ENCODE data around the gene MAST4. TPM values are rescaled to one million over a fixed set of nuclear protein-coding genes. Genes with fewer than 3 reads are reported as not detected.

MAST4 gene
- total and polyA plus RNA-seq, 12 donors = 29.6 to 93.3 (median 76.6) TPM

DNA sequence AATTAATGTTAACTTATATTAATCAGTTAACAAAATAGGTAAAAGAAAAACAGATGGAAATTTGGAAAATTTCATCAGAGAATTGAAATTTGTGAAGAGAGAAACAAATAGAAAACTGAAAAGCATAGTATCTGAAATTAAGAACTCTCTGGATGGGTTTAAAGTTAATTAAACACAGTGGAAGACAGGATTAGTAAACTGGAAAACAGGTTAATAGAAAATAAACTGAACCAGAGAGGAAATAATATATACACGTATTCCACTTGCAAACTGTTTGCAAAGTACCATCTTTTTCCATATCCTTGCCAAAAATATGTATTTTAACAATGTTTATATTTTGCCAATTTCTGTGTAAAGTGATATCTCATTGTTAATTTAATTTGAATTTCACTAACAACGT lies 342.9 kb downstream of the MAST4 start:
- TF ChIP-seq, protein P1, sequence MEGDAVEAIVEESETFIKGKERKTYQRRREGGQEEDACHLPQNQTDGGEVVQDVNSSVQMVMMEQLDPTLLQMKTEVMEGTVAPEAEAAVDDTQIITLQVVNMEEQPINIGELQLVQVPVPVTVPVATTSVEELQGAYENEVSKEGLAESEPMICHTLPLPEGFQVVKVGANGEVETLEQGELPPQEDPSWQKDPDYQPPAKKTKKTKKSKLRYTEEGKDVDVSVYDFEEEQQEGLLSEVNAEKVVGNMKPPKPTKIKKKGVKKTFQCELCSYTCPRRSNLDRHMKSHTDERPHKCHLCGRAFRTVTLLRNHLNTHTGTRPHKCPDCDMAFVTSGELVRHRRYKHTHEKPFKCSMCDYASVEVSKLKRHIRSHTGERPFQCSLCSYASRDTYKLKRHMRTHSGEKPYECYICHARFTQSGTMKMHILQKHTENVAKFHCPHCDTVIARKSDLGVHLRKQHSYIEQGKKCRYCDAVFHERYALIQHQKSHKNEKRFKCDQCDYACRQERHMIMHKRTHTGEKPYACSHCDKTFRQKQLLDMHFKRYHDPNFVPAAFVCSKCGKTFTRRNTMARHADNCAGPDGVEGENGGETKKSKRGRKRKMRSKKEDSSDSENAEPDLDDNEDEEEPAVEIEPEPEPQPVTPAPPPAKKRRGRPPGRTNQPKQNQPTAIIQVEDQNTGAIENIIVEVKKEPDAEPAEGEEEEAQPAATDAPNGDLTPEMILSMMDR (IDR thresholded peaks at IDR 0.05) = no peak
- H3K27ac ChIP-seq = no peak overlapping the region
- no peak overlapping the region for H3K4me3 ChIP-seq
- no peaks in the 10 kb centered on the region for H3K27me3 ChIP-seq
- WGBS, 2 donors = 93 to 94% methylated on average over 2 of the region's 2 CpGs
- no peak for DNase-seq
- peaks cover 0 to 19% (median 2%) of the 10 kb centered on the region in 11 donors for H3K9me3 ChIP-seq
- intact Hi-C loops (cut with DNase I) = no loop called here
- peaks cover 0 to 10% (median 0%) of the 10 kb centered on the region in 9 donors for H3K36me3 ChIP-seq
- peaks cover 0 to 3% (median 0%) of the 10 kb centered on the region in 9 donors for H3K4me1 ChIP-seq
- ATAC-seq = no peak

DNA sequence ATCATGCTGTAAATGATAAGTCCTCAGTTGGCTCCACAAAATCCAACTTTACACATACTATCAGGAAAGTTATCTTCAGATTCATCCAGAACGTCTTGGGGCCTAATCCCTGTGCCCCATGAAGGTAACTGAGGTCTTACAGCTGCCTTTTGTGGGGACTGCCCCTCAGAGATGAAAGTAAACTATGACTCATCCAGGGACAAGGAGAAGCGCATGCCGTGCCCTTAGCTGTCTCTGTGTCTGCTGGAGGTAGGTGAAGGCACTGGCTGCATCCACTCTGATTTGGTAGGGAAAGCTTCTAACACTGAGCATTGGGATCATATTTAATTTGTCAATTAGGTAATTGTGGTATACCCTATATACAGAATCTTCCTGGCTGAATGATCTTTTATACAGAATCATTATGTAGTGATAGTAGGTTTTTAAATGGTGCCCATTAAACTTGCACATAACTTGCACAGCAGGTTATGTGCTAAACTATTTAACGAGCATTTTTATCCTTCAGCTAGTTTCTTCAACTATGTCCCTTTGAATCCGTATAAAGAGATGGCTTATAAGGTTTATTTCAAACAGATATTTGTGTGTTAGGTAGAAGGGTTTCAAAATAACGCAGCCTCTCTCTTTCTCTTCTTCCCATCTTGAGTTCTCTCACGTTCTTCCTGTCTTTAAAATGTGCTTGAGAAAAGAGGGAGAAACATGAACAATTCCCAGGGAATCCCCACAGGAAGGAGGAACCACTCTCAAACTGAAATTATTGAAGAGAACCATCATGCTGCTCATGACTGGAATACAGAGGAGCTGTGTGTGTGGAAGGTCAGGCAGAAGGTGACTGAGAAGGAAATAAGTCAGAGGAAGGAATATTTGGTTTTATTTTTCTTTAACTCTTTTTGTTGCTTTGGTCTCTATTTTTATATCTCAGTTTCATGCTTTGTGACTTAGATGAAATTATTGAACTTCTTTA lies 349.5 kb downstream of the MAST4 start:
- 59 to 62% methylated on average over 7 of the region's 7 CpGs for WGBS, 2 donors
- intact Hi-C loops (cut with DNase I) = no loop called here
- peaks cover 0 to 29% (median 6%) of the 10 kb centered on the region in 9 donors for H3K4me1 ChIP-seq
- no peak overlapping the region for H3K4me3 ChIP-seq
- no peaks in the 10 kb centered on the region for H3K27me3 ChIP-seq
- ATAC-seq = peak in 6 of 8 donors; percentile 34 to 64 (median 60)
- no peak for DNase-seq
- no peaks in the 10 kb centered on the region for H3K36me3 ChIP-seq
- TF ChIP-seq, protein P1 (IDR thresholded peaks at IDR 0.05) = no peak
- no peak overlapping the region for H3K27ac ChIP-seq
- peaks cover 0 to 5% (median 0%) of the 10 kb centered on the region in 11 donors for H3K9me3 ChIP-seq

DNA sequence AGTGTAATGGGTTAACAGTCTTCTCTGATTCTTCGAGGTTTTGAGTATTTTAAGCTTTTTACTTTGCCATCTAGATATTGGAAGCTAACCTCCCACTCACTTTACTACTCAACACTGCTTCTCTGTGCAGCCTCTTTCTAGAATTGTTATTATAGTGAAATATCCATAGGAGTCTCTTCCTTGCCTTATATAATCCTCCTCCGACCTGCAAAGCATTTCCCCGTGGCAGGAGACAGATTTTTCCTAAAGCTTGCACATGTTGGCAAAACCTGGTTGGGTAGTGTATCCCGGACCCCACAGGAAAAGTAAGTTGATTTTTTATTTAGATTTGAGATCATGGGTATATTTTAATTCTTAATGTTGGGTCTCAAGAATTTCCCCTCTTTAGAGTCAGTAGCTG lies 351.3 kb downstream of the MAST4 start:
- intact Hi-C loops (cut with DNase I) = no loop called here
- TF ChIP-seq, protein P1 (IDR thresholded peaks at IDR 0.05) = no peak
- 80 to 83% methylated on average over 4 of the region's 4 CpGs for WGBS, 2 donors
- H3K27me3 ChIP-seq = no peaks in the 10 kb centered on the region
- H3K27ac ChIP-seq = no peak overlapping the region
- DNase-seq (no peak), ATAC-seq (no peak)
- no peaks in the 10 kb centered on the region for H3K9me3 ChIP-seq
- peaks cover 0 to 29% (median 6%) of the 10 kb centered on the region in 9 donors for H3K4me1 ChIP-seq
- H3K4me3 ChIP-seq = no peak overlapping the region
- no peaks in the 10 kb centered on the region for H3K36me3 ChIP-seq

DNA sequence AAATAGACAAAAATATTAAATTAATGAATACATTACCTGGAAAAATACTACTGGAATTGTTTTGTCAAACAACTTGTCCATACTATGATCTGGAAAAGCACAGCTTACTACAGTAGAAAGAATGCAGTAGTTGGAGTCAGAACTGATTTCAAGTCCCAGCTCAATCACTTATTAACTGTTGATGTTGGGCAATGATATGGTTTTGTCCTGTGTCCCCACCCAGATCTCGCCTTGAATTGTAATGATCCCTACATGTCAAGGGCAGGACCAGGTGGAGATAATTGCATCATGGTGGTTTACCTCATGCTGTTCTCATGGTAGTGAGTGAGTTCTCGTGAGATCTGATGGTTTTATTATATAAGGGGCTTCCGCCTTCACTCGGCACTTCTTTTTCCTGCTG lies 352.9 kb downstream of the MAST4 start:
- 95 to 96% methylated on average over 4 of the region's 4 CpGs for WGBS, 2 donors

More for the DNA sequence above, 352.9 kb downstream of the MAST4 start:
- Histone ChIP-seq H3K27me3 (no peaks in the 10 kb centered on the region), H3K27ac (no peak overlapping the region), H3K36me3 (no peaks in the 10 kb centered on the region), H3K9me3 (no peaks in the 10 kb centered on the region), H3K4me3 (no peak overlapping the region), H3K4me1 (peaks cover 0 to 29% (median 6%) of the 10 kb centered on the region in 9 donors)
- ATAC-seq (no peak), DNase-seq (no peak)
- intact Hi-C loops (cut with DNase I) = no loop called here
- TF ChIP-seq, protein P1 (IDR thresholded peaks at IDR 0.05) = no peak
